IPS DF 19.7 (cell line): Measurements from ENCODE around the gene ANKRD2.
"Not testable (repeated sequence)": the region's sequence is repeated elsewhere in the genome, so short reads cannot be mapped to it uniquely, and the experiment has no call there.

Experiments
- DNase-seq: peaks from one replicate; pipeline ENCODE4 v3.0.0-alpha.2; 2013; ENCODE audit warnings: low read depth, low spot score

The ANKRD2 gene, protein sequence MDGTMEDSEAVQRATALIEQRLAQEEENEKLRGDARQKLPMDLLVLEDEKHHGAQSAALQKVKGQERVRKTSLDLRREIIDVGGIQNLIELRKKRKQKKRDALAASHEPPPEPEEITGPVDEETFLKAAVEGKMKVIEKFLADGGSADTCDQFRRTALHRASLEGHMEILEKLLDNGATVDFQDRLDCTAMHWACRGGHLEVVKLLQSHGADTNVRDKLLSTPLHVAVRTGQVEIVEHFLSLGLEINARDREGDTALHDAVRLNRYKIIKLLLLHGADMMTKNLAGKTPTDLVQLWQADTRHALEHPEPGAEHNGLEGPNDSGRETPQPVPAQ

DNA sequence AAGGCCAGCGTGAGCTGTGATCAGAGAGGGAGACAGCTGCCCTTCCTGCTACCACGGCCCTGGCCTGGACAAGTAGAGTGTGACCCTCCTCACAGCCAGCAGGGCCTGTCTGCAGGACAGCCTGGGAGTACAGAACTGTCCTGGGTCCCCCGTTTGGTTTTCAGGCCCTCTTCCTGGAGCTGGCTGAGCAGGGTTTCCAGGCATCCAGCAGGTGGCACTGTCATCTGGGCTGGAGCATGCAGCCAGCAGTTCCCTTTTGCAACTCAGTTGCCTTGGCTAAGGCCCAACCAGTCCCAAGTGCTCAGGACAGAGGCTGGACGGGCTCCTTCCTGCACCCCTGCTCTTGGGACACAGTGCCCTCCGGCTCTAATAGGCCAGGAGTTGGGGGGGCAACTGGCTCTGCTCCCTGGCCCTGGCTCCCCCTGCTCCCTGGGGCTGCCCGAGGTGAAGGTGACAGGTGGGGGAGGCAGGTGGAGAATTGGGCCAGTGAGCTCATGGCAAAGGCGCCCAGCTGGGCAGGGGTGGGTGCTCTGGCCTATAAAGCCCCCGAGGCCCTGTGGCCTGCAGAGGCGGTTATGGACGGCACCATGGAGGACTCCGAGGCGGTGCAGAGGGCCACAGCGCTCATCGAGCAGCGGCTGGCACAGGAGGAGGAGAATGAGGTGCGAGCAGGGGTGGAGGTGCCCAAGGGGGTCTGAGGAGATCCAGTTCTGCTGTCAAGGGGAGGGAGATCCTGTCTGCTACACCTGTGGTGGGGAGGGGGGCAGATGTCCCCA is at the start of gene ANKRD2:
ANKRD2 (plus strand) TSS at position 566 of the 776 bp plus-strand sequence; CDS start at position 576, 10 bp downstream.
- no peak for DNase-seq

DNA sequence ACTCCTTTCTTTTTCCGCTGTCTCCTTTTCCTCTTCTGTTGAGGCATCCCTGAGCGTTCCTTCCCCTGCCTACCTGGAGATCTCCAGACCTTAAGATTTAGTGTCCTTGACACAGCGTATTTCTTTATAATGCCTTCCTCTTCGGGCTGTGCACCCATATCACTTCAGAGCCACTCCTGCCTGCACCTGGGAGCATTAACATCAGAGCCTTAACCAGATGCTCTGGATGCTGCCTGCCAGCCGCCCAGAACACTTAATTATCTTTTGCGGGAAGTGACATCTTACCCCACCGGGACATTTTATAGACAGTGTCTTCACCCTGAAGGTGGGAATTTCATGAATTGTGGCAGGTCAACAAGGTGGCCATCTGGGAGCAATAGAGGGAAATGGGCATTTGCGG is 49.6 kb upstream of the ANKRD2 start:
- no peak for DNase-seq

DNA sequence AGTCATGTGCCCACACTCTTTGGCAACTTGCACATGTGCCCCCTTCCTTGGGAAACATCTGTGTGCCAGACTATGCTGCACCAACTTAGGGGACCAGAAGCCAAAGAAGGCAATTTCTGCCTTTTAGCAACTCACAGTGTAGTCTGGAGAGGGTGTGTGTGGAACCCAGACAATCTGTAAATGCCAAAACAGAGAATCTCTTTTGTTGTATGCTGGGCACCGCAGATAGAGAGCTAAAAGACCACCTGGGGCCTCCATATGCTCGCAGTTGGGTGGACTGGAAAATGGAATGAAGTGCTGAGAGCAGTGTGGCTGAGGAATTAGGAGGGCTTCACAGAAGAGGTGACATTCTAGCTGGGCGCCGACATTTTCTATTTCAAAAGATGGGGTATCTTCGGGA is 47.5 kb upstream of the ANKRD2 start:
- no peak for DNase-seq

DNA sequence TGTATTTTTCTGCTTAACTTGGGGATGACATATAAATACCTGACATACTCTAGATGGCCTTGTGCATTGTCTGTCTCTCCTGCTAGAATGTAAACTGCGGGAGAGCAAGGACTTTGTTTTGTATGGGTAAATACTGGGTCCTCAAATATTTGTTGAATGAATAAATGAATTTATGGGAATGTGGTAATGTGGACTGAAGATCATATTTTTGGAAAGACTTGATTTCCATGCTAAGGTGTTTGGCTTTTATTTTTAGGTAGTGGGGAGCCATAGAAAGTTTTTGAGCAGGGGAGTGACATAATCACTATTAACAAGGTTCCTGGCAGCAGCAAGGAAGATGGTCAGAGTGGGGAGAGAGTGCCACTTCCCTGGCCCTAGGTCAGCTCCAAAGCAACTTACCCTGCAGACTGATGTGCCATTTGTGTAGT is 46.9 kb upstream of the ANKRD2 start:
- no peak for DNase-seq

DNA sequence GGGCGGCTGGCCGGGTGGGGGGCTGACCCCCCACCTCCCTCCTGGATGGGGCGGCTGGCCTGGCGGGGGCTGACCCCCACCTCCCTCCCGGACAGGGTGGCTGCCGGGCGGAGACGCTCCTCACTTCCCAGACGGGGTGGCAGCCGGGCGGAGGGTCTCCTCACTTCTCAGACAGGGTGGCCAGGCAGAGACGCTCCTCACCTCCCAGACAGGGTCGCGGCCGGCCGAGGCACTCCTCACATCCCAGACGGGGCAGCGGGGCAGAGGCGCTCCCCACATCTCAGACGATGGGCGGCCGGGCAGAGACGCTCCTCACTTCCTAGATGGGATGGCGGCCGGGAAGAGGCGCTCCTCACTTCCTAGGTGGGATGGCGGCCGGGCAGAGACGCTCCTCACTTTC is 43.7 kb upstream of the ANKRD2 start:
- not testable (repeated sequence) for DNase-seq

DNA sequence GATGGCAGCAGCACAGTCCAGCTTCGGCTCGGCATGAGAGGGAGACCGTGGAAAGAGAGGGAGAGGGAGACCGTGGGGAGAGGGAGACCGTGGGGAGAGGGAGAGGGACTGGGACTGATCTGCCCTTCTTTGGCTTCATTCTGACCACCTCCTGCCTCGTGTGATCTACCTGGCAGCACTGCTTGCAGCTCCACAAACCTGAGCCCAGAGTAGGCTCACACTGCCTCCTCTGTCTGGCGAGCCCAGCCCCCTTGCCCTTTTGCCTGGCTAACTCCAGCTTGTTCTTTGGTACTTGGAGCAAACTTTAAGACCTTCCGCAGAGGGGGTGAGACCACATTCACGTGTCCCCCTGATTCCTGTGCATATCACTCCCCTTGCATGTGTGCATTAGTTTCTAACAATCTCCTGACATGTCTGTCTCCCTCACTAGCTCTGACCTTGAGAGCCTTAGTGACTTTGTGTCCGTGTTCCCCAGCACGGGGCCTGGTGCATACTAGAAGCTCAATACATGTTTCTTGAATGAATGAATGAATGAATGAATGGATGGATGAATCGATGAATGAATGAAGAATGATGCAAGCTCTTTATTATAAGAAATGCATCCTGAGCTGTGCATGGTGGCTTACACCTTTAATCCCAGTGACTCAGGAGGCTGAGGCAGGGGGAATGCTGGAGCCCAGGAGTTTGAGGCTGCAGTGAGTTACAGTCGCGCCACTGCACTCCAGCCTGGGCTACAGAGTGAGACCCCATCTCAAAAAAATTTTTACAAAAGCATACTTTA is 42.7 kb upstream of the ANKRD2 start:
- no peak for DNase-seq

DNA sequence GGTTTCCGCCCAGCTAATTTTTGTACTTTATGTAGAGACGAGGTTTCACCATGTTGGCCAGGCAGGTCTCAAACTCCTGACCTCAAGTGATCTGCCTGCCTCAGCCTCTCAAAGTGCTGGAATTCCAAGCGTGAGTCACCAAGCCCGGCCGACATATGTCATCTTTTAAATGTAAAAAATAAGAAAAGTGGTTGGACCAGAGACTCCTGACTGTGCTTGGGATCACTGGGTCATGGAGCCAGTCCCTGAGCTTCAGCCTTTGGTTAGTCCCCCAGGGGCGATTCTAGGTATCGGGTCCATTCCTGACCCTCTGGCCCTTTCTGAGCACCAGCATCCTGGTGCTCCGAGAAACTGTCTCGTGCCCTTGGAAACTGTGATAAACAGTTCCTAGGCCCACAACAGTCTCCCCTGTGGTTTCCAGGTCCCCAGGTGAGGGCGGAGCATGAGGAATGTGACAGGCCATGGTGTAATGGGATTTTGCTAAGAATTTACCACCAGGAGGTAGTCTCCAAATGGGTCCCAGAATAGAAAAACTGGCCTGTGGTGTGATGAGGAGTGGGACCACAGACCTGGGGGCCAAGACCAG is 41.1 kb upstream of the ANKRD2 start:
- DNase-seq = no peak

DNA sequence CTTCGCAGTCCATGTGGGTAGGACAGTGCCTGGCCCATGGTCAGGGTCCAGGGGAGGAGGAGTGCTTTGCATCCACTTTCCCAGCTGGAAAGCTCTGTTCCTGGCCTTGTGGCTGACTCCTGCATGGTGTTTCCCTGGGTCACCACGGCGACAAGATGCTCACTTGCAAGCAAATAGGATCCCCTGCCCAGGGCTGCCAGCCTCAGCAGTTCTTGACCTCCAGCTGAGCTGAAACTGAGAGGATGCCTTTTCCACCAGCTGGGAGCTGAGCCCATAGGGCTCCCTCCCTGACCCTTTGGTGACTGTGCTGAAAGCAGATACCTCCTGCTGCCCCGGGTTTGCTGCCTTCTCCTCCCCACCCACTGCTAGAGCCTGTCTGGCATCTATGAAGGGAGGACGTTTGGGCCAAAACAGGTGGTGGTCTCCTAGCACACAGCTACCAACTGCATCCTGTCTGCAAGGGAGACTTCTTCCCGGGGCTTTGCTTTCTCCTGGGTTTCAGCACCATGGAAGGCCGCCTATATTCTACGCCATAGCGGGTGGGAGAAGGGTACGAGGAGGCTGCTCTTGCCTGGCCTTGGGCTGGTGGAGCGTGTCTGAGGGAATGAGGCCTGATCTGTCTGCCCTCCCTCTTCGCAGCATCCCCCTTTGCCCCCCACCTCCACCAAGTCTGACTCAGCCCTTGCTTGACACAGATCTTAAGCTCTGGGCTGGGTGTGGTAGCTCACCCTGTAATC is 39.5 kb upstream of the ANKRD2 start:
- no peak for DNase-seq

DNA sequence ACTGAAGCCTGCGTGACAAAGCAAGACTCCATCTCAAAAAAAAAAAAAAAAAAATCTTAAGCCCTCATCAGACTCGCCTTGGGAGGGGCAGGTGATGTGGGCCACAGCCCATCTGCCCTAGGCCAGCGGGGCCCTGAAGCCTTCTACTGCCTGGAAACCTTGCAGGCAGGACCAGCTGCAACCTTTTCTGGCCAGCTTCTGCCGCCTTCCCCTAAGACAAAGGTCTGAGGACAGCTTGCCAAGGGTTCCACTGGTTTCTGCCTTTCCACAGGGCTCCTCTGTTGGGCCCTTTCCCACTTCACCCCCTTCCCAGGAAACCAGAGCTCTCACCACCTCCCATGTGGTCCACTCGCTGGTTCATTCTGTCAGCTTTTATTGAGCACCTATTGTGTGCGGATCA is 38.7 kb upstream of the ANKRD2 start:
- DNase-seq = no peak

DNA sequence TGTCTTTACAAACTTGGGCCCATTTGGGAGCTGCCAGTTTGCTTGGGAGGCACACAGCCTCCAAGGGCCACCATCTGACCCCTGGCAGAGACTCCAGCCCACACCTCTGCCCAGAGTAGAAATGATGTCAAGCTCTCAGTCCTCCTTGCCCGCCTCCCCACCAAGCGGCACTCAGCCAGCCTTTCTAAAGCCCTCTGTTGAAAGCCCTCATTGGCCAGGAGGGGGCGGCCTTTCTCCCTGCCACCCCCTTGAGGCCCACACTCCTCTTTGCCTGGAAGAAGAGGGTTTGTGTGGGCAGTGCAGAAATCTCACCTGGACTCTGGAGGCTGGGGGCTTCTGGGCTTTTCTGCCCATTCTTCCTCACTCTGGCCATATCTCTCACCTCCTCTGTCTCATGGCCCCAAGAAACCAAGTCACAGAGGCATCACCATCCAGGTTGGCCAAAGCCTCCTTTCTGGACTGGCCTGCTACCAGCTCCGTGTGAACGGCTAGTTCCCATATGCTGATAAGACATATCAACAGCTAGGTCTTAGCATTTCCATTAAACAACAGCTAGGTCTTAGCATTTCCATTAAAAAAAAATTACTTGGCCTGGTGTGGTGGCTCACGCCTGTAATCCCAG is 37.7 kb upstream of the ANKRD2 start:
- DNase-seq = no peak

DNA sequence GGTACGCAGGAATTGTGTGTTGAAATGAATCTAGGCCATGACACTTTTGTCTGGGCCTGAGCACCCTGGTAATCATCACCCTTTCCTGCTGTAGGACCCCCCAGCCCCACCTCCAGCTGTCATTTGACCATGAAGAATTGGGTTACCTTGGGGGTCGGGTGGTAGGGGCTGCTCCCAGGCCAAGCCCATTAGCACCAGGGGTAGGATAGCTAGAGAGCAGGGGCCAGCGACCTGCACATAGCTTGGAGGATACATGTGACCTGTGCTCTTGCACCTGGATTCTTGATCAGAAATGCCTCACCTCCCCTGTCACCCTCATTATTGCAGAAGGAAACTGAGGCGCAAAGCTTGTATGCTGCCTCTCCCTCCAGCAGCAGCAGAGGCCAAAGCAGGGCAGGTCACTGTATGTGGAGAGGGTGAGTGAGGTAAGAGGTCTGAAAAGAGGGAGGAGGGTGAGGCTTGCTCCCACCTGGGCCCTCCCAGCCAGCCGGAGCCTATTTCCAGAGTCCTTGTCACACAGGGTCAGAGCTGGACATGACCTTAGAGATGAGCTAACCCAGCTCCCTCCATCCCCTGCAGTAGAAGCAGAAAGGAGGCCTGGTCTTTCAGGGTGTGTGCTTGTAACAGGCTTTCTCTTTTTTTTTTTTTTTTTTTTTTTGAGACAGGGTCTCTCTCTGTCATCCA is 35.3 kb upstream of the ANKRD2 start:
- no peak for DNase-seq

DNA sequence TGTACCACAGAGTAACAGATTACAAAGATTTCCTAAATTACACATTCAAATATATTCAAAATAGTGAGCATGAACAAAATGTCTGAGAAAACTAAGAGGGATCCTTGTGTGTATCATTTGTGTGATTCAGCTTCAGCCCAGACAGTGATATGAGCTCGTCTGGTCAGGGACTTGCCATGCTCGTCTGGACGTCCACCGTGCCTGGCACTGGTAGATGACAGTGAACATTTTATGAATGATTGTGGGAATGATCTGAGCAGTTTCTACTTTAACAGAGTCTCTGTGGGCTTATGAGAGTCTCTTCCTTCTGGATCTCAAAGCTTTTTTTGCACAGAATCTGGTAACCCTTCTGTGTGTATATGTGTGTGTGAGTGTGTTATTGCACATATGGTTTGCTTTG is 34.2 kb upstream of the ANKRD2 start:
- no peak for DNase-seq

DNA sequence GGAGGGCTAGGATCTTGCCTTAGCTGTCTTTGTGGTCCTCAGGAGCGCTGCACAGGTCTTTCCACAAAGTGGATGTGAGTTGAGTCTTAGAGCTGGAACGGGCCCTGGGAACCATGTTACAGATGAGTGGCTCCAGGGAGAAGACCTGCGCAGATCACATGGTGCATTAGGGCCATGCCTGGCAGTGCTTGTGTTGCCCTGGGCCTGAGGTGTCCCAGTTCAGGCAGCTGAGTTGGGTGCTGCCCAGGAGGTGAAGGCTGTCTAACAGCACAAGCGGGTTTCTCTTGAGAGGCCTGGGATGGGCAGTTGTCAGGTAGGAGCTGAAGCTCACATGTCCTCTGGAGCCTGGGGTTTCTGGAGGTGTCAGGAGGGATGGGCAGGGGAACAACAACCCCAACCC is 33.7 kb upstream of the ANKRD2 start:
- DNase-seq = no peak

DNA sequence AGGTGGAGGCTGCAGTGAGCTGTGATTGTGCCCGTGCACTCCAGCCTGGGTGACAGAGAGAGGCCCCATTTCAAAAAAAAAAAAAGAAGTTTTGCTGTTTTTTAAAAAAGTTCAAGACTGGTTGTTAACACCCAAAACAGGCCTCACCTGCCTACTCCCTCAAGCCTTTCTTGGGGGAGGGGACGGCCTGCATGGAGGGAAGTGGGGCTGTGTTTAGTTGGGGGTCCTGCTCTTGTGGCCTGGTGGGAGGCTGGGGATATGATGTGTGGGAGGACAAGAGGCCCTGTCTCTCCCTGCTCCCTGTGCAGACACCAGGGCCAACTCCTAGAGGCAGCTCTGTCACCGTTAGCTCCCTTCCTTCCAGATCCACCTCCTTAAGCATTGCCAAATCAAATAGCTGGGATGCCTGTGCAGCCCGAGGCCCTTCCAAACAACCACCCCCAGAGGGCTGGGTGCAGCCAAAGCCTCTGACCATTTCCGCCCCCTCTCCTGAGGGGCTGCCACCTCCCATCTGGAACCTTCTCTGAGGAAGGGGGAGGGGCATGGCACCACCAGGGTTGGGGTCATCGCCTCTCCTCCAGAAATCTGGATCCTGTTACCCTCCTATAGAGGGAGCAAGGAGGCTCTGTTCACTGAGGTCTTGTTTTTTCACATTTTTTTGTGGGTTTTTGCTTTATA is 32.9 kb upstream of the ANKRD2 start:
- DNase-seq = no peak

DNA sequence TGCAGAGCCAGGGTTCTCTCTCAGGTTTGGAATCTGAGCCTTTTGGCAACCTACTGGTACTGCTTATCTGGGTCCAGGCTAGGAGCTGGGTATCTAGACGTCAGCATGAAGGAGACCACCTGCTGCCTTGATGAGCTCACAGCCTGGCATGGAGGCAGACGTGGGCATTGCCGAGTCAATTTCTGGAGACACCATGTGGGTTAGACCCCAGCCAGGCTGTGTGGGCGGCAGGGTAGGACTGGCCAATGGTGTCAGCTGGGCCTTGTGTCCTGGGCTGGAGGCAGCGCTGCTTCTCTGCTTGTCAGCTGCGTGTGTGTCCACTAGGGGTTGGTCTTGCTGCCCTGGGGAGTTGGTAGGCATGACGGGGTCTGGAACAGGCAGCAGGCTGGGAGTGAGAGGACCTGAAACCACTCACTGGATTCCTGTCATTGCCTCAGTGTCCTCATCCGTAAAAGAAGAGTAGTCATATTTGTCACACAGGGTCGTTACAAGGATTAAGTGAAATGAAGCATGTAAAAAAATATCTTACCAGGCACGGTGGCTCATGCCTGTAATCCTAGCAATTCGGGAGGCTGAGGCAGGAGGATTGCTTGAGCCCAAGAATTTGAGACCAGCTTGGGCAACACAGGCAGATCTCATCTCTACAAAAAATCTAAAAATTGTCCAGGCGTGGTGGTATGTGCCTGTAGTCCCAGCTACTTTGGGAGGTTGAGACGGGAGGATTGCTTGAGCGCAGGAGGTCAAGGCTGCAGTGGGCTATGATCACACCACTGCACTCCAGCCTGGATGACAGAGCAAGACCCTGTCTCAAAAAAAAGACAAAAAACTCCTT is 31.7 kb upstream of the ANKRD2 start:
- DNase-seq = no peak

DNA sequence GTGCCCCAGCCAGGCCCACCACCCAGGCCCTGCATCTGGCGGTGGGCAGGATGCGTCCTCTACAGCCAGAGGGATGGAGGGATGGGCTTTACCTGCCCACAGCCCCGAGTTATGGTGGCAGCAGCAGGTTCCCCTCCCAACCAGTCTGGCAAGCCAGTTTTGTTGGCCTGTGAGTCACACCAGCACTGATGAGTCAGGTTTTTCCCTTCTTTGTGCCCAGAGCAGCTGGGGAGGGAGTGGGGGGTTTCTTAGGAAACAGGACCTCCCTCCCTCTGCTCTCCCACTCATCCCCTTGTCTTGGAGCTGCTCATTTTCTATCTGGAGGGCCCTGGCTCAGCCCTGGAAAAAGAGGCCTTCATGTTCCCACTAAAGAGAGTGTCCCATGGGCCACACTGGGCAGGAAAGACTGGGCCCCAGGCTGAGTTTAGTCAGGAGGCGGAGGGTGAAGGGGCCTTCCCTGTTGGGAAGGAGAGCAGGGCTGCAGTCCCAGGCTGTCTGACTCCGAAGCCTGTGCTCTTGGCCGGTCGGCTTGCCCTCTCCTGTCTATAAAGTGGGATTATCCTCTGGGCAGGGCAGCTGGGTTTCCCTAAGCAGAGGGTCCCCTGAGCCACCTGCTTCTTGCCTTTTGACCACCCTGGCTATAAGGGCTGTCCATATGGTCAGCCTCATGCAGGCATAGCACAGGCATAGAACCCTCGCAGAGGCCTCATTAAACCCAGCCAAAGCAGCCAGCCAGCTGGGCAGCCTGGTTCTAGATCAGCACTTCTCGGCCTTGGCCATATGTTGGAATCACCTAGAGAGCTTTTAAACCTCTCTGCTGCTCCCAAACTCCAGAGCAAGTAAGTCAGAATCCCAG is 30.2 kb upstream of the ANKRD2 start:
- no peak for DNase-seq

DNA sequence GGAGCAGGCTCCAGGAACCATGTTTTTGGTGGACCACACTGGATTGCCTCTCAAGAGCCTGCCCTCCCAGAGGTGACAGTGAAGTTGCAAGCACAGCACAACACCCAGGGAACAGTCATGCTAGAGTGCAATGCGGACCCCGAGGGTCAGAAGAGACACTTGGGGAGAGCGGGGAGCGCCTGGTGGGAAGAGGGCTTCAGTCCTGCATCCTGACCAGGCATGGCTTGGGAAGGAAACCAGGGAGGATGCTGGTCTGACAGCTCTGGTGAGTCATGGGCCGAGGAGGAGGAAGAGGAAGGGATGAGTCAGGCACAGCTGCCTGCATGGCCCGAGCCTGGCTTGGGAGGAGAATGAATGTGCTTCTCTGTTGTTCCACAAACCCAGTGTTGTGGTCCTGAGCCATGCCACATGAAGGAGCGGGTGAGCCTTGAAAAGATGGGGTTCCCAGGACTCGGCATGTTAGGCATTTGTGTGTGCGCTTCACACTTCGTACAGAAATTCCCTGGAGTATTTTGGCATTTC is 29.5 kb upstream of the ANKRD2 start:
- no peak for DNase-seq
